ENCODE measurements around the gene SNRPA.

DNA sequence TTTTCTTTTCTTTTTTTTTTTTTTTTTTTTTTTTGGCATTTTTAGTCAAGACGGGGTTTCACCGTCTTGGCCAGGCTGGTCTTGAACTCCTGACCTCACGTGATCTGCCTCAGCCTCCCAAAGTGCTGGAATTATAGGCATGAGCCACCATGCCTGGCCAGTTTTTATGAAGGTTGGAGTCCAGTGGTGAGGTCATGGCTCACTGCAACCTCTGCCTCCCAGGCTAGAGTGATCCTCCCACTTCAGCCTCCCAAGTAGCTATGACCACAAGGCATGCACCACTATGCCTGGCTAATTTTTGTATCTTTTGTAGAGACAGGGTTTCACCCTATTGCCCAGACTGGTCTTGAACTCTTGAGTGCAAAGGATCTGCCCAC is 4.2 kb downstream of the SNRPA start:
- no peak for TF ChIP-seq POLR2A (IDR thresholded peaks at IDR 0.05)
- TF ChIP-seq, protein P1, sequence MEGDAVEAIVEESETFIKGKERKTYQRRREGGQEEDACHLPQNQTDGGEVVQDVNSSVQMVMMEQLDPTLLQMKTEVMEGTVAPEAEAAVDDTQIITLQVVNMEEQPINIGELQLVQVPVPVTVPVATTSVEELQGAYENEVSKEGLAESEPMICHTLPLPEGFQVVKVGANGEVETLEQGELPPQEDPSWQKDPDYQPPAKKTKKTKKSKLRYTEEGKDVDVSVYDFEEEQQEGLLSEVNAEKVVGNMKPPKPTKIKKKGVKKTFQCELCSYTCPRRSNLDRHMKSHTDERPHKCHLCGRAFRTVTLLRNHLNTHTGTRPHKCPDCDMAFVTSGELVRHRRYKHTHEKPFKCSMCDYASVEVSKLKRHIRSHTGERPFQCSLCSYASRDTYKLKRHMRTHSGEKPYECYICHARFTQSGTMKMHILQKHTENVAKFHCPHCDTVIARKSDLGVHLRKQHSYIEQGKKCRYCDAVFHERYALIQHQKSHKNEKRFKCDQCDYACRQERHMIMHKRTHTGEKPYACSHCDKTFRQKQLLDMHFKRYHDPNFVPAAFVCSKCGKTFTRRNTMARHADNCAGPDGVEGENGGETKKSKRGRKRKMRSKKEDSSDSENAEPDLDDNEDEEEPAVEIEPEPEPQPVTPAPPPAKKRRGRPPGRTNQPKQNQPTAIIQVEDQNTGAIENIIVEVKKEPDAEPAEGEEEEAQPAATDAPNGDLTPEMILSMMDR (IDR thresholded peaks at IDR 0.05): no peak
